ENCODE results near the gene HPD.
A peak's percentile ranks its signal among the peaks of the same experiment; 100 is the strongest.
"Not testable (repeated sequence)": the region's sequence is repeated elsewhere in the genome, so short reads cannot be mapped to it uniquely, and the experiment has no call there.

Gene HPD

DNA sequence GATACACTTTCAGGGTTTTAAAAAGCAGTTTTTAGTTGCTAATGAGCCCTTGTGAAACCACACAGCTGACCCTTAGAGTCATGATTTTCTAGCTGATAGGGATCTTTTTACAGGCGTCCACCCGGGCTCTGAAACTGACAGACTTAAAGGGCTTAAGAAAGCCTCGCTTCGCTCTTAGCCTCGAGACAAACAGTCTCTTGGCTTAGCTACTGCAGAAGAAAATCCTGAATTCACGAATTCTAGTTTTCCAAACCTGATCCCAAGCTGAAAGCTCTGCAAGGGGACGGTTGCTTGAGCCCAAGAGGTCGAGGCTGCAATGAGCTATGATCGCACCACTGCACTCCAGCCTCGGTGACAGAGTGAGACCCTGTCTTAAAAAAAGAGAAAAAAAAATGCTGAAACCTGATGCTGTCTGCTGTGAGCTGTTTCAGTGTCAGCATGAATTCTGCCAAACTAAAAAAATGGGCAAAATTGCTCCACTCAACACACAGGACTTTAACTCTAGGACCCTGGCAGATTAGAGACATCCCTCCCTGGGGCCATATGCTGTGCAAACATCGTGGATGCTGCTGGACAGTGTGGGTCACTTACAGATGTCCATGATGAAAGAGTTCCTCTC is 3.1 kb upstream of the HPD start:
- DNase-seq = no peak

DNA sequence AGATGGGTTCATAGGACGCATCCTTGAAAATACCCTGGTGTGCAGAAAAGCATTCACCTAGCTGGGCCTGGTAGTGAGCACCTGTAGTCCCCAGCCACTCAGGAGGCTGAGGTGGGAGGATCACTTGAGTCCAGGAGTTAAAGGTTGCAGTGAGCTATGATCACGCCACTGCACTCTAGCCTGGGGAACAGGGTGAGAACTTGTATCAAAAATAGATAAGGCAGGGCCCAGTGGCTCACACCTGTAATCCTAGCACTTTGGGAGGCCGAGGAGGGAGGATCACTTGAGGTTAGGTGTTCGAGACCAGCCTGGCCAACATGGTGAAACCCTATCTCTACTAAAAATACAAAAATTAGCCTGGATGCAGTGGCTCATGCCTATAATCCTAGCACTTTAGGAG is 2.0 kb upstream of the HPD start:
- DNase-seq = not testable (repeated sequence)

DNA sequence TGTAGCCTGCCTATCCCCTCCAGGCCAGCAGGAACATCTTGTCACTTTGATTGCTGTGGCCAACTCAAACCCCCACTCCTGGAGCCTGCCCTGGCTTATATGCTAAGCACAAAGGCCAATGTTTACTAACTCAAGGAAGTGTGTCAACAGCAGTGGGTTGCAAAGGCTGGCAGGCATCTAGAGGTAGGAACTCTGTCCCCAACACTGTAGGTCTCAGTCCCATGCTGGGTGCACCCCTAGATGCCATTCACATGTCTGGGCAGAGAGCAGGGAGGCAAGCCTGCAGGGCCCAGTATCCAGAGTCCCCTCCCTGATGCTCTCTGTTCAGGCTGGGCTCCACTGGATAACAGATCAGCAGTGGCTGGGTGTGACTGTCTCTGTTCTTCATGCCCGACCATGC is 1.6 kb upstream of the HPD start:
- DNase-seq = no peak

DNA sequence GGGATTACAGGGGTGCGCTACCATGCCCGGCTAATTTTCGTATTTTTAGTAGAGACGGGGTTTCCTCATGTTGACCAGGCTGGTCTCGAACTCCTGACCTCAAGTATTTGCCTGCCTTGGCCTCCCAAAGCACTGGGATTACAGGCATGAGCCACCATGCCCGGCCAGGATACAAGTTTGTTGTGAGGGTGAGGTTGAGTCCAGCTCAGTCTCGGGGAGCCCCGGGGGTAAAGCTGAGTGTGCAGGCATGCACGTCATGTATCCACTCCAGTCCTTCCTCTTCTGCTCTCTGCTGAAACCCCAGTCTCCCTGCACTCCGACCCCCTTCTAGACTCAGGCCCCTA is 369 bp downstream of the HPD start:
- no peak for DNase-seq

GRCh38 chr12:121857322-121858246 is 1.1 kb downstream of the HPD start:
- DNase-seq = no peak

- DNase-seq = not testable (repeated sequence)
Observed at GRCh38 chr12:121852392-121852791, 6.3 kb downstream of the HPD start.

DNA sequence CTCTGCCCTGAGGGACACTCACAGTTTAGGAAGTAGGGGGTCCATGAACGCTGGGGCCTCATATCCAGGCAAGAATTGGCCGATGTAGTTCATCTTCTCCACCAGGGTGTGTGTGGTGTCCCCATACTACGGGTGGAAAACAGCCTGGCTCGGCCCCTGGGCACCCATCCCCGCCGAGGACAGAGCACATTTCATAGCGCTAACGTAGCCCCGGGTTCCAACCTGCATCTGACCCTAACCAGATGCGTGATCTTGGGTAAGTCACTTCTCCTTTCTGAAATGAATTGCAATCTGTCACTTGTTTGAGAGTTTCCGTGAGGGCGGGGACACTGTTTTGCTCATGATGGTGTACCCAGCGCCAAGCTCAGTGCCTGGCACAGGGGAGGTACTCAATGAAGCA is 9.0 kb downstream of the HPD start:
- DNase-seq = no peak

GRCh38 chr12:121849211-121849610 is 9.4 kb downstream of the HPD start:
- no peak for DNase-seq

DNA sequence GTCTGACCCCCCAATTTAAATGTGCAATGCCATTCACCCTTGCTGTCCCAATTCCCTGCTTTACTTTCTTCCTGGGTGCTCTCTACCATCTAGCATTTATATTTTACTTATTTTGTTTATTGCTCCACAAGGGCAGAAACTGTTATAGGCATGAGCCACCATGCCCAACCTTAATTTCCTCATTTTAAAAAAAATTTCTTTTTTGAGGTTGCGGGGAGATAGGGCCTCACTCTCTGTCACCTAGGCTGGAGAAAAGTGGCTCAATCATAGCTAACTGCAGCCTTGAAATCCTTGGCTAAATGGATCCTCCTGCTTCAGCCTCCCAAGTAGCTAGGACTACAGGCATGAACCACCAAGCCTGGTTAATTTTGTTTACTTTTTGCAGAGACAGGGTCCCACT is 13.0 kb downstream of the HPD start:
- no peak for DNase-seq

DNA sequence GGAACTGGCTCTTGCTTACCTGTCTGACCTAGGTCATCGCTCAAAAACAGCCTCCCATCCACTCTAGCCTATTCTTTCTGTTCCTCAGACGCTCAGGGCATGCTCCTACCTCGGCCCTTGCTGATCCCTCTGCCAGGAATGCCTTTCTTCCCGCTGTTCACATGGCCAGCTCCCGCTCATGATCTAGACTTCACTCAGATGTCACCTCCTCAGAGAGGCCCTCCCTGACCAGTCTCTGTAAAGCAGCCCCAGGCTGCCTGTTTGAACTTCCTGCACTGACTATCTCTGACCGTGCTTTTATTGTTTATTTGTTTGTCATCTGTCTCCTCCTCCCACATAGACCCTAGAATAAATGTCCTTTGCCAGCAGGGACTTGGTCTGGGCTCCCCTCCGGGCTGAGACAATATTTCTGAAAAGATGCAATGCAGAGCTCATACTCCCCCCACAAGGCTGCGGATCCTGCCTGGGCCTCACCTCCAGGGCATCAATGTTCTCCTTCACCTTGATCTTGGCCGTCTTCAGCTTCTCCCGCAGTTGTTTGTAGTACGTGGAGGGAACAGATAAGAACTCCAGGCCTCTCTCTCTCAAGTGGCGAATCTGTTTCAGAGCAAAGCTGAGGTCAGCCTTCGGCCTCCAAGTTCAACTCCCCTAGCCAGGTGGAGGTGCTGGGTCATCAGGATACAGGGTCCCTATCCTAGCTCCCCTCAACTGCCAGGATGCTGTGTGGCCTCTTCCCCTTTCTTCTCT is 15.2 kb downstream of the HPD start:
- no peak for DNase-seq

- DNase-seq = no peak
Observed at GRCh38 chr12:121839993-121840761, 18.5 kb downstream of the HPD start.

GRCh38 chr12:121839106-121839992 is 19.3 kb downstream of the HPD start:
- DNase-seq = peak; percentile 99

DNA sequence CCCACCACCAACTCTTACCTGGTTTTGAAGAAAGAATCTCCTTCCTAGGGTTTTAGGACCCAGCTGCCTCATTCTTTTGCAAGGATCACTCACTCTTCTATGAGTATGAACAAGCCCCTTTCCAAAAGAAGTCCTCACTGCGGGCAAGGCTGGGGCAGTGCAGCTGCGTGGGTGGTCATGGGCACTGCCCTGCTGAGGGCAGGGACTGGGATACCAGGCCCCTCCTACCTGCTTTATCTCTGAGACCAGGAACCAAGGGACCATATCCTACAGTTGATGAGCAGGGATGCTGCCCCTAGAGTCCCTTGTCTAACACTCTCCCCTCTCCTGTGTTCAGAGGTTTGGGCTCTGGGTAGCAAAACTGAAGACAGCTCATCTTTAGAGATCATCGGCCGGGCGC is 20.5 kb downstream of the HPD start:
- DNase-seq = no peak

DNA sequence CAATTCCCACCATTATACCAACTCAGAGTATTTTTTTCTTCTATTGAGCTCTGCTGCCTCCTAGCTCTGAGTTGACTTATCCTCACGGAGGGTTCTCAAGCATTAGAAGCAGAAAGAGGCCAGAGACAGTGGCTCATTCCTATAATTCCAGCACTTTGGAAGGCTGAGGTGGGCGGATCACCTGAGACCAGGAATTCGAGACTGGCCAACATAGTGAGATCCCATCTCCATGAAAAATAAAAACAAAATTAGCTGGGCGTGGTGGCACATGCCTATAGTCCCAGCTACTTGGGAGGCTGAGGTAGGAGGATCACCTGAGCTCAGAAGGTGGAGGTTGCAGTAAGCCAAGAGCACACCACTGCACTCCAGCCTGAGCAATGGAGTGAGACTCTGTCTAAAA is 21.0 kb downstream of the HPD start:
- no peak for DNase-seq

- DNase-seq = no peak
Observed at GRCh38 chr12:121831571-121832245, 27.0 kb downstream of the HPD start.

DNA sequence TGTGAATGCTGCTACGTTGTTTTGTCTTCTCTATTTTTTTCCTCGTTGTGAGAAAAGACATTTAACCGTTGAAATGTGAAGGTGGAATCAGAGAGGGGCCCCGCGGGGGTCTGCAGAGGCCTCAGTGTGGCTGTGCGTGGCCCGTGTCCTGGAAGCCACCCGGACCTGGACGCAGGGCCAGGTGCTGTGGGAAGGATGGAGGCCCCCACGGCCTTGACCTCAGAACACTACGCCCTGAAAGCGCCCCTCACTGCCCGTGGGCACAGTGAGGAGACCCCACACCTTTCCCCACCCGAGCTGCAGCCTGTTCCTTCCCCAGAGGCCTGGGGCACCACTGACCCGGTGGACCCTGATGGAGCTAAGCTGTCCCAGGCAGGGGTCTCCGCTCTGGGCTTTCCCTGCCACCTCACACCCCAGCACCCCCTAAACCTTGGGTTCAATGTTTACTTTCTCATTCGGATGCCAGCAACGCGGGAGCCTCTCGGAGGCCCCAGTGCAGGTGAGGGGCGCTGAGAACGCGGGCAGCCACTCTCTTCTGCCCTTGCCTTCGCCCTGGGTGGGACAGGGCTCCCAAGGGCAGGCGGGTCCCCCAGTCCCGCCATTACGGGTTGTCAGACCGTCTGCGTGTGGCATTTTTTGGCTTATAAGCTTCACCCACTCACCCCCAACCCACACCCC is 27.9 kb downstream of the HPD start:
- DNase-seq = no peak

DNA sequence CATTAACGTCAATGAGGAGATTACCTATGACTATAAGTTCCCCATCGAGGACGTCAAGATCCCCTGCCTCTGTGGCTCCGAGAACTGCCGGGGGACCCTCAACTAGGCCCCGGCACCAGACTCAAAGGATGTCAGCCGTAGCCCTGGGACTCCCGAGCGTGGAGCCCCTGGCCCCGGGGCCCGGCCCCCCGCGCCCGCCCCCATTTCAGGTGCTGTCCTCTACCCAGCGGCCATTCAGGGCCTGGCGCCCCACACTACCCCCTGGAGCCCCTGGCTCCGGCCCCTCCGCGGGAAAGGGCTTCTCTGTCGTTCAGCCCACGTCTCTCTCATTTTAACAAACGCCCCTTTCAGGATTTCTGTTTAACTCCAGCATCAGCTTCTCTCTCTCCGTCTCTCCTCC is 28.5 kb downstream of the HPD start:
- DNase-seq = no peak

- no peak for DNase-seq
Observed at GRCh38 chr12:121829250-121829918, 29.3 kb downstream of the HPD start.

DNA sequence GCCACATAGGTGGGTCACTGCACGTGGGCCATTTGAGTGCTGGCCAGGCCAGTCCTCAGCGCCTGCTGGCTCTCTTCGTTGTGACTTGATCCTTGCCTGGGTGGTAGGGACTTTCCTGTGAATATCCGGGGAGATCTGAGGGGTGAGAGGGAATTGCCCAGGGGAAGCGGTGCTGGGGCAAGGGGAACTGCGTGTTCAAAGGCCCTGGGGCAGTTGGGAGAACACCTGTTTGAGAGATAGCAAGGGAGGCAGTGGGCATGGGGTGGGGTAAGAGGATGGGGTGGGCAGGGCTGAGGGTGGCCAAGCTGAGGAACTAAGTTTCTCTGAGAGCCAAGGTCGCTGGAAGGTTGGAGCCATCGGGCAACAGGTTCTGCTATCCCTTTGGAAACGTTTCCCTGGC is 29.8 kb downstream of the HPD start:
- no peak for DNase-seq

- no peak for DNase-seq
Observed at GRCh38 chr12:121828306-121828705, 30.4 kb downstream of the HPD start.

All from effector CD8-positive, alpha-beta T cell (primary cell).